Endothelial cell of umbilical vein (primary cell): ENCODE results near the gene SLC18A3. TPM values are rescaled to one million over a fixed set of nuclear protein-coding genes. Genes with fewer than 3 reads are reported as not detected.

Experiments used
- BruUV-seq: library from RNA; stranded (reverse); fragments of 400-500 nt; replicated peaks from 2 replicates; lab custom pipeline; 2021; lab: Mats Ljungman, UMichigan
- CTCF ChIA-PET: fragments of 300-600, 350-600 bp; sonication (Branson Sonifier 250); formaldehyde crosslinking; loops from one replicate; lab custom pipeline; 2021; ENCODE audit warnings: antibody characterized with exemption, inconsistent platforms; lab: Charles Lee
- POLR2A ChIA-PET: fragments of 300-600, 350-600 bp; sonication (Branson Sonifier 250); formaldehyde crosslinking; loops from one replicate; lab custom pipeline; 2021; ENCODE audit warnings: antibody characterized with exemption, inconsistent platforms; lab: Charles Lee
- DNase-seq: peaks from one replicate; pipeline ENCODE4 v3.0.0-alpha.2; 2011; ENCODE audit warnings: low read depth, low spot score
- FAIRE-seq: peaks from 2 replicates; lab custom pipeline; 2011; peaks lifted over from hg19 to GRCh38; lab: Jason Lieb, UNC
- H2AFZ ChIP-seq: 2 replicates; pipeline ENCODE4 v1.6.0; 2012; ENCODE audit warnings: low read depth, low read length, control low read depth, inconsistent platforms
- H3K27ac ChIP-seq: 2 replicates; pipeline ENCODE4 v1.5.1; 2011; ENCODE audit warnings: low read depth, mild to moderate bottlenecking, control low read depth, low read length, moderate library complexity; ENCODE audit not compliant: insufficient read depth
- H3K27me3 ChIP-seq, 2 experiments: 2 replicates each; pipeline versions ENCODE4 v1.6.0 to v1.6.1; 2011; ENCODE audit warnings: low read length in 2 of 2, mixed read lengths in 1 of 2; ENCODE audit not compliant: control insufficient read depth in 2 of 2, insufficient read depth in 2 of 2
- H3K36me3 ChIP-seq, 2 experiments: 2 replicates in 1 of 2; 3 replicates in 1 of 2; pipeline ENCODE4 v1.5.1; 2011; ENCODE audit warnings: low read length in 2 of 2, mild to moderate bottlenecking in 1 of 2, moderate library complexity in 1 of 2; ENCODE audit not compliant: control insufficient read depth in 2 of 2, insufficient read depth in 2 of 2; ENCODE audit errors: extremely low read depth in 1 of 2
- H3K4me1 ChIP-seq: 3 replicates; pipeline ENCODE4 v1.5.1; 2011; ENCODE audit warnings: mild to moderate bottlenecking, low read length; ENCODE audit not compliant: control insufficient read depth, insufficient read depth; ENCODE audit errors: extremely low read depth
- H3K4me2 ChIP-seq: 2 replicates; pipeline ENCODE4 v1.6.1; 2011; ENCODE audit warnings: low read length, control low read depth, mixed read lengths; ENCODE audit not compliant: insufficient read depth
- H3K4me3 ChIP-seq, 3 experiments: fragments of 200-600 bp in 1 of 3; sonication (generic), shearing (Covaris generic) in 1 of 3; replicated peaks in 1 of 3; 2 replicates each; pipeline ENCODE4 v1.5.1; 2011 to 2016; ENCODE audit warnings: control low read depth in 3 of 3, low read length in 3 of 3, mild to moderate bottlenecking in 2 of 3, inconsistent platforms in 1 of 3, low read depth in 1 of 3, moderate library complexity in 1 of 3; ENCODE audit not compliant: insufficient read depth in 1 of 3
- H3K79me2 ChIP-seq: 2 replicates; pipeline ENCODE4 v1.6.0; 2012; ENCODE audit warnings: low read length, inconsistent platforms; ENCODE audit not compliant: control insufficient read depth, insufficient read depth
- H3K9ac ChIP-seq: replicated peaks from 2 replicates; pipeline ENCODE3; 2011; ENCODE audit warnings: low read length, control low read depth; ENCODE audit not compliant: insufficient read depth; ENCODE audit errors: extremely low read depth
- H3K9me1 ChIP-seq: replicated peaks from 3 replicates; pipeline ENCODE4 v1.6.0; 2011; ENCODE audit warnings: mild to moderate bottlenecking, low read length; ENCODE audit not compliant: control insufficient read depth, insufficient read depth; ENCODE audit errors: extremely low read depth
- H3K9me3 ChIP-seq: replicated peaks from 2 replicates; pipeline ENCODE4 v1.5.1; 2012; ENCODE audit warnings: low read length, inconsistent platforms; ENCODE audit not compliant: control insufficient read depth, insufficient read depth
- H4K20me1 ChIP-seq: replicated peaks from 2 replicates; pipeline ENCODE3; 2011; ENCODE audit warnings: mild to moderate bottlenecking, low read length; ENCODE audit not compliant: control insufficient read depth, insufficient read depth; ENCODE audit errors: extremely low read depth
- EZH2 ChIP-seq: IDR thresholded peaks from 2 replicates; pipeline ENCODE4 v1.6.1; 2012; ENCODE audit warnings: borderline replicate concordance, low read depth, mild to moderate bottlenecking, moderate library complexity, low read length, inconsistent platforms; ENCODE audit not compliant: severe bottlenecking
- GATA2 ChIP-seq: IDR thresholded peaks from 2 replicates; pipeline ENCODE4 v1.7.0; 2011; ENCODE audit warnings: low read depth, mild to moderate bottlenecking, moderate library complexity, mixed read lengths, low read length; ENCODE audit not compliant: insufficient read length, insufficient read depth
- JUN ChIP-seq: IDR thresholded peaks from 2 replicates; pipeline ENCODE4 v1.6.1; 2011; ENCODE audit warnings: borderline replicate concordance, low read depth; ENCODE audit not compliant: insufficient read length, insufficient read depth
- MYC ChIP-seq: IDR thresholded peaks from one replicate; pipeline ENCODE4 v1.6.1; 2011; ENCODE audit warnings: mild to moderate bottlenecking, low read depth, low read length
- POLR2A ChIP-seq: IDR thresholded peaks from 2 replicates; pipeline ENCODE4 v1.6.1; 2012; ENCODE audit warnings: low read depth, mild to moderate bottlenecking, control low read depth, low read length
- dilution Hi-C: fragments of 300-500 bp; cut with MboI; formaldehyde crosslinking; loops from one replicate; pipeline ENCODE4 v1.15.0; 2019; ENCODE audit warnings: low sequenced_read_pairs; ENCODE audit not compliant: extremely low pct_ligation_motif_present
- intact Hi-C: fragments of 100-400 bp; cut with micrococcal nuclease; formaldehyde crosslinking; loops from one replicate; pipeline ENCODE4 v1.10.0; 2022
- polyA plus RNA-seq, 4 experiments: library from polyadenylated mRNA; depleted of rRNA in 3 of 4; stranded (reverse) in 3 of 4; unstranded in 1 of 4; fragments of >200 nt; gene quantifications; 2 replicates each; pipeline versions ENCODE4 v1.2.1 to v1.2.3, GENCODE V29; 2011 to 2012; ENCODE audit warnings: missing spikeins in 1 of 4
- total RNA-seq: library from RNA; stranded (reverse); gene quantifications from 2 replicates; pipeline ENCODE4 v1.2.3, GENCODE V29; 2021

The SLC18A3 gene
- total and polyA plus RNA-seq, 2 donors (not counting 3 experiments of a cell fraction or from before 2014, with no cell fraction given) = not detected

DNA sequence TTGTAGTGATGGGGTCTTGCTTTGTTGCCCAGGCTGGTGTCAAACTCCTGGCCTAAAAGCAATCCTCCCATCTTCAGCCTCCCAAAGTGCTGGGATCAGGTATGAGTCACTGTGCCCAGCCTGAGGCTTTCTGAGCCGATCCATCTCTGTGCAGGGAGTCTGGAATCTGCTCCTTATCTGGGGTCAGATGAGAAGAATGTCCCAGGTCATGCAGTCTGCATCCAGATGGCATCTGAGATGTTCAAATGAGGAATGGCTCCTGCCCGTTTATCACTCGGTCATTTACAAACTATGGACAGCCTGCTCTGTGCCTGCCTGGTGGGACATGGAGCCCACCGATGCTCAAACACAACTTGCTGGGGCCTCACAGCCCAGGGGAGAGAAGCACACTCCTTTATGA, 11.1 kb upstream of the SLC18A3 start:
- no peak overlapping the region for H3K27ac ChIP-seq
- H3K4me1 ChIP-seq = peaks cover 3% of the 10 kb centered on the region
- H3K79me2 ChIP-seq = no peaks in the 10 kb centered on the region
- H2AFZ ChIP-seq = no peak overlapping the region
- dilution Hi-C loops = no loop called here
- ChIA-PET POLR2A (no interaction called here), CTCF (no interaction called here)
- no peak for TF ChIP-seq JUN
- no TSS peak for BruUV-seq
- no peak for DNase-seq
- no peak overlapping the region for H3K4me3 ChIP-seq
- no peaks in the 10 kb centered on the region for H3K9me1 ChIP-seq
- FAIRE-seq = no peak
- no peak overlapping the region for H3K9ac ChIP-seq
- H3K27me3 ChIP-seq = peaks cover 0 to 3% of the 10 kb centered on the region in 2 experiments
- H4K20me1 ChIP-seq = no peaks in the 10 kb centered on the region
- H3K9me3 ChIP-seq = no peaks in the 10 kb centered on the region
- intact Hi-C loops = loop anchor here (10.0 kb wide), 1 partner anchor 1296 kb away; no protein-coding TSS in a partner anchor
- H3K36me3 ChIP-seq = no peaks in the 10 kb centered on the region
- no peak overlapping the region for H3K4me2 ChIP-seq

DNA sequence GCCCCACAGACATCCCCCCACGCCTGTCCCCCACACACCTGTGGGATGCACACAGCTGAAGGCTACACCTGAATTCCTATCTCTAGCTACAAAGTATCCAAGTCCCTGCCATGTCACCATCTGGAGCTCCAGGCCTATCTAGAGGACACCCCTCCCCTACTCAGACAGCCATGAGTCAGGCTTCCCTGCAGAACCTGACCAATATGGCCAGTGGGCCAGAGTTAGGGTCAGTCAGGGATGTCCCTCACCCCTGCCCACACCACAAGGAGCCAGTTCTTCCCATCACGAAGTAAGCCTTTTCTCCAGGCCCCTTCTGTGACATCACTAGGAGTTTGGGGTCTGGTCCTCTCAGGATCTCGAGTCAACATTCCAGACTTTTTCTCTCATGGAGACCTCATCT, 10.6 kb upstream of the SLC18A3 start:
- DNase-seq (no peak), FAIRE-seq (no peak)
- Histone ChIP-seq H3K36me3 (no peaks in the 10 kb centered on the region), H3K4me3 (no peak overlapping the region), H3K4me2 (no peak overlapping the region), H2AFZ (no peak overlapping the region), H3K9ac (no peak overlapping the region), H3K9me3 (no peaks in the 10 kb centered on the region), H3K4me1 (peaks cover 3% of the 10 kb centered on the region), H3K27ac (no peak overlapping the region), H4K20me1 (no peaks in the 10 kb centered on the region), H3K27me3 (peaks cover 0 to 3% of the 10 kb centered on the region in 2 experiments), H3K9me1 (no peaks in the 10 kb centered on the region), H3K79me2 (no peaks in the 10 kb centered on the region)
- ChIA-PET POLR2A (no interaction called here), CTCF (no interaction called here)
- intact Hi-C loops (loop anchor here (10.0 kb wide), 1 partner anchor 1295 kb away; no protein-coding TSS in a partner anchor), dilution Hi-C loops (no loop called here)
- BruUV-seq = no TSS peak
- TF ChIP-seq EZH2 = no peak
- no peak for TF ChIP-seq MYC
- no peak for TF ChIP-seq POLR2A
- TF ChIP-seq GATA2 = no peak
